NCI-H345 treated with DMSO at 0.1 percent for 48 hours (cell line): ENCODE results near the gene CREB3L1.
"Not testable (repeated sequence)": the region's sequence is repeated elsewhere in the genome, so short reads cannot be mapped to it uniquely, and the experiment has no call there.

Experiments
- DNase-seq: peaks from one replicate; lab custom pipeline; 2025; ENCODE audit not compliant: unreplicated experiment; lab: John Stamatoyannopoulos, UW

CREB3L1 gene

DNA sequence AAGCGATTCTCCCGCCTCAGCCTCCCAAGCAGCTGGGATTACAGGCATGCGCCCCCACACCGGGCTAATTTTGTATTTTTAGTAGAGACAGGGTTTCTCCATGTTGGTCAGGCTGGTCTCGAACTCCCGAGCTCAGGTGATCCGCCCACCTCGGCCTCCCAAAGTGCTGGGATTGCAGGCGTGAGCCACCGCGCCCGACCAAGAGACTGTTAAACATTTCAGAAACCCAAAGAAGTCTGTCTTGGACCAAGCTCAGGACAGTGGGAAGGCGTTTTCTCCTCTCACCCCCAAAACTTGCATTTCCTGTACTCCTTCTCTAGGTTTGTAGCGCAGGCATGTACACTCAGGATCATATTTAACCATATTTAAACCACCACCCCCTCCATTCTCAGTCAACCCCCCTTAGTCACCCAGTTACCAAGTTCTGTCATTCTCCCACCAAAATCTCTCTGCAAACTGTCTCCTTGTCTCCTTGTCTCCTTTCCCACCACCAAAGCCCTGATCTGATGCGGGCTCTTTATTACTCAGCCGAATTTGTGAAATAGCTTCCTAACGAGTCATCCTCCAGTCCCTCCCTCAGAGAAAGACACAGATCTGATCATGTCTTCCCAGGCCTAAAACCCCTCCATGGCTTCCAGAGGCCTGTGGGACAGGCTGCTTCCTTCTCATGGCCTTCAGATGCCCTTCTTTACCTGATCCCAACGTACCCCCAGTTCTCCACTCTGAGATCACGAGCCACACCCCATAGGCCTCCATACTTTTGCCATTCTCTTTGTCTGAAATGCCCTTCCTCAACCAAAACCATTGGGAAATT lies 29.0 kb upstream of the CREB3L1 start:
- DNase-seq = no peak

DNA sequence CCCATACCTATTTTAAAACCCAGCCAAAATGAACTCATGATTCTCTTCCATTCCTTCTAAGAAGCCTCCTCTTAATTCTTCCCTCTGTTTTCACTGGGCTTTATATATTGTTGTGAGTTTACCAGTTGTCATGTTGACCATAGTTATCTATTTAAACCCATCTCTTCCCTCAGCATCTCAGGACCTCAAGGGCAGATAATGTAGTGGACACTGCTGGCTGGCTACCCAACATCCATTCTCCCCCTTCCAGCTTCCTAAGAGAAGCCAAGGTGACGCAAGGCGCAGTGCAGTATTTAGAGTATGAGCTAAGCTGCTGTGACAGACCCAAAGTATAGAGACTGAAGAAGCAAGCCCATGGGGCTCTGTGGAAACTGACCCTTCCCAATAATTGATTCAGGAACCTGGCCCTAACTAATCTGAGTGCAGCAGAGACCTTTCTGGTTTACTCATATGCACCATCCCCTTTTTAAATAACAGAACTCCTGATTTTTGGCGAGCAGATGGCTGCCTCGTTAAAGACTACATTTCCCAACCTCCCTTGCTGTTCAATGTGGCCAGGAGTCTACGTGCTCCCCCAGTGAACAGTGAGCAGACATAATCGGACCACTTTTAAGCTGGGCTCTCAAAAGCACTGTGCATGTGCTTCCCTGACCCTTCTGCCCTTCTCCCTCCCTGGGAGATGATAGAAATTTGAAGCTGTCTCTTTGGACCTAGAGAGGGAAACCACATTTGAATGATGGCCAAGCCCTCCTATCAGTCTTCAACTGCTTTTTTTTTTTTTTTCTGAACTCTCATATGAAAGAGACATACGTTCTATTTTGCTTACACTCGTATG lies 28.1 kb upstream of the CREB3L1 start:
- DNase-seq = no peak

DNA sequence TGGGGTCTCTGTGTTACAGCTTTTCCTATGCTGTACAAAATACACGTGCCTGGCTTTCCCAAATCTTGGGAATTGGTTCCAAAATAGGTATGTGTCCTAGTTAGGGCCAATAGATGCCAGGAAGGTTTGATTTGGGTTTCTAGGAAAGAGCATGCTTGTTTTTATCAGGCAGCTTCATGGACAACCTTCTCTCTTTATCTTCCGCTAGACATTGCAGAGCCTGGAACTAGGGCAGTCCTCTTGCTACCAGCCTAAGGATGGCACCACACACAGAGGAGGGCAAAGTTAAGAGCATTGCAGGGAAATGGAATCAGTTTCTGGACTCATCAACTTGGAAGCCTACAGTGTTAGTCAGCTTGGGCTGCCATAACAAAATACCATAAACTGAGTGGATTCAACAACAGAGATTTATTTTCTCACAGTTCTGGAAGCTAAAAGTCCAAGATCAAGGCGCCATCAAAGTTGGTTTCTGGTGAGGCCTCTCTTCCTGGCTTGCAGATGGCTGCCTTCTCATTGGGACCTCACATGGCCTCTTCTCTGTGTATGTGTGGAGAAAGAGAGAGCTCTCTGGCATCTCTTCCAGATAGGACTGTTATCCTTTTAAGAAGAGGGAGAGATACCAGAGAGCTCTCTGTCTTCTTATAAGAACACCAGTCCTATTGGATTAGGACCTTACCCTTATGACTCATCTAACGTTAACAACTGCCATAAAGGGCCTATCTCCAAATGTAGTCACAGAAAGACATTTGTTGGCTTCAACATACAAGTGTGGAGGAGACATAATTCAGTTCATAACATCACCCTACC lies 27.3 kb upstream of the CREB3L1 start:
- no peak for DNase-seq

DNA sequence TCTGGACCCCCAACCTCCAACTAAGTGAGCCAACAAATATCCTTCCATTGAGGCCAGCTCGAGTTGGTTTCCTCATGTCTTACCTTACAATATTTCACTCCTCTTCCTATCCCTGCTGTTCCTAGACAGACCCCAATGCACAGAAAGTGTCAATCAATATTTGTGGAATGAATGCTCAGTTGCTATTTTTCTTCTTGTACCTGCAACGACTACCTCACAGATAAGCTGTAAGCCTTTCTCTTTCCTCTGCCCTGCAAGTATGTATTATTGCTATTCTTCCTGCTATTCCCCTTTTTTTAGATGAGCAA lies 26.8 kb upstream of the CREB3L1 start:
- no peak for DNase-seq

DNA sequence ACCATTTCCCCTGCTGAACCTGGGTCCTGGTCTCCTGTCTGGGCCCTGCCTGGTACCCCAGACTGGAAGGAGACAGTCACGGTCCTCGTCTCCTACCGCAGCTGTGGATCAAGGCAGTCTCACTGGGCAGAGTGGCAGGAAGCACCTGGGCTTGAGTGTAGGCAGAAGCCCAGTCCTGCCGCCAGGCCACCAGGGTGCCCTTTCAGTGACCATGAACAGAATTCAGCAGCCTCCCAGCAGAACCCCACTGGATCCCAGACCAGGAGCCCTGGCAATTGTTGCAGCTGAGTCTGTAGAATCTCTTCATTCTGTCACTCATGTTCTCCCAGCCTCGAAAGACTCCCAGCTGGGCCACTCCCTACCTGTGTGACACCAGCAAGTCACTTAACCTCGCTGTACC lies 25.5 kb upstream of the CREB3L1 start:
- no peak for DNase-seq

DNA sequence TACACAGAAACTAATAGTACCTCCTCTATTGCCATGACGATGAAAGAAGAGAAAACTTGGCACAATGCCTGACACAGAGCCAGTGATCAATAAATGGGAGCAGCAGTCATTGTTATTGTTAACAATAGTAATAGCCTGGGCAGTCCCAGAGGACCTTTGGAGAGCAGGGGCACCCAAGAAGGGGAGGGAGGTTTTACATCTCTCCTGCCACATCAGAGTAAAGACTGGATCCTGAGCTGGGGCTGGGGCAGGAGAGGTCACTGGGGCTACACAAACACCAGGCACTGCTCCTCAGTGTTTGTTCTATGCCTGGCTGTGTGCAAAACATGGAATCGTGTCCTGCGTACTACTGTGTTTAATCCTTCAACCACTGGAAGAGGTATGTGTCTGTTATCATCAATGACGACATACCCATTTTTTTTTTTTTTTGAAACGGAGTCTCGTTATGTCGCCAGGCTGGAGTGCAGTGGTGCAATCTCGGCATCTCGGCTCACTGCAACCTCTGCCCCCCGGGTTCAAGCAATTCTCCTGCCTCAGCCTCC lies 25.0 kb upstream of the CREB3L1 start:
- DNase-seq = peak; percentile 85

DNA sequence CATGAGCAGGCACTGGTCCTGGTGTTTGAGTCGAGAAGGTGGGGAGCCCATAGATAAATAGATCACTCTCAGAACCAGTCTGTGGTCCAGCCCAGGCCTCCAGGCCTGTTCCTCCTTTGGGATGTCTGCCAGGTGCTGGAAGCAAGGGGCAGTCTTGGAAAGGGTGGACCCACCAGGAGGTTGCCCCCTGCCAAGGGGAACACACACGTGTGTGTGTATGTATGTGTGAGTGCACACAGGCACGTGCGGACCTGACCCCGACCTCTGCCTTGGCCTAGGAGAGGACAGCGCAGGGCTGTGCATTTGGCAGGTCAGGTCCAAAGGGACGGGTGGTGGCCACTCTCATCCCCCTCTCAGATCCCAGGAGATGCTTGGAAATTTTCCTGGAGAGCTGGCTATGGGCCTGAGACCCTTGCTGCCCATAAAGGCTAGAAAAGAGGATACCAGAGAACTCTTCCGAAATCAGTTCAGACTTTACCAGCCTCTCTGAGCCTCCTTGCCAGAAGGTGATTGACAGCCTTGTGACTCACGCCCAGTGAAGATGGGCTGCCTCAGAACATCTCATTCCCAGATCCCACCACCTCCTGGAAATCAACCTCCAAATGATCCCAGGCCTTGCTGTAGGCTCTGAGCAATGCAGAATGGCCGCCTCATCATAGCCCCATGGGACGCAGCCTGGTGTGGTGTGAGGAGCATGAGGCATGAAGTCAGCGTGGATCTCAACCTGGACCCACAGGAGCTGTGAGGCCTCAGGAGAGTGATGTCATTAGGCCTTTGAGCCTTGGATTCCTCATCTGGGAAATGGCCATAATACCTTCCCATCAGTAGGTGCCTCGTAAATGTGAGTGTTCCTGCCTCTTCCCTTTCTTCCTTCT lies 24.0 kb upstream of the CREB3L1 start:
- no peak for DNase-seq

DNA sequence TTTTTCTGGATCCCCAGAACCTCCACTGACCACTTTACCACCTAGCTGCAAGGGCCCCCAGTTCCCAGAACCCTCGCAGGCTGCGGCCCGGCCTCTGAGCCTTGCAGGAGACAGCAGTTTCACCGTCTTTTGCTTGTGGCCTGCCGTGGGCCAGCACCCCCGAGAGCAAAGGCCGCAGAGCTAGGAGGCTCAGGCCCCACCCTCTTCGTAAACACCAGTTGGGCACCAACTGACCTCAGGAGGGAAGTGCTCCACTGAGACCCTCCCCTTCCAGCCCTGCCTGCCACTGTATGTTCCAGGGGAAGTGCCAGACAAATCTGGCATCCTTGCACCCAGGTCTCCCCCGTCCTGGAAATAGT lies 23.4 kb upstream of the CREB3L1 start:
- no peak for DNase-seq

DNA sequence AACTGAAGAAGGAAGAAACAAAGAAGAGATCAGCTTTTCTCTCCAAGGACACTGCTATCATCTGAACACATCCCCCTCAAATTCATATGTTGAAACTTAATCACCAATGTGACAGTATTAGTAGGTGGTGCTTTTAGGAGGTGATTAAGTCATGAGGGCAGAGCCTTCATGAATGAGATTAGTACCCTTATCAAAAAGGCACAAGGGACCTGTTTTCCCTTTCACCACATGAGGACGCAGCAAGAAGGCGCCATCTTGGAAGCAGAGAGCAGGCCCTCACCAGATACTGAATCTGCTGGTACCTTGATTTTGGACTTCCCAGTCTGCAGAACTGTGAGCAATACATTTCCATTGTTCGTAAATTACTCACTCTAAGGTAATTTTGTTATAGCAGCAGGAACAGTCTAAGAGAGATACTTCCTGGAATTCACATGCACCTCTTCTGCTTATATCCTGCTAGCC lies 20.9 kb upstream of the CREB3L1 start:
- DNase-seq = no peak

DNA sequence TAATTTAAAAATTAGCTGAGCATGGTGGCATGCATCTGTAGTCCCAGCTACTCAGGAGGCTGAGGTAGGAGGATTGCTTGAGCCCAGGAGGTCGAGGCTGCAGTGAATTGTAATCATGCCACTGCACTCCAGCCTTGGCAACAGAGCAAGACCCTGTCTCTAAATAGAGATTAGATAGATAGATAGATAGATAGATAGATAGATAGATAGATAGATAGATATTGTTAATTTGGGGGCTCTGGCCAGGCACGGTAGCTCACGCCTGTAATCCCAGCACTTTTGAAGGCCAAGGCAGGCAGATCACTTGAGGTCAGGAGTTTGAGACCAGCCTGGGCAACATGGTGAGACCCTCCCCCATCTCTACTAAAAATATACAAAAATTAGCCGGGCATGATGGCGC lies 18.1 kb upstream of the CREB3L1 start:
- DNase-seq = not testable (repeated sequence)

DNA sequence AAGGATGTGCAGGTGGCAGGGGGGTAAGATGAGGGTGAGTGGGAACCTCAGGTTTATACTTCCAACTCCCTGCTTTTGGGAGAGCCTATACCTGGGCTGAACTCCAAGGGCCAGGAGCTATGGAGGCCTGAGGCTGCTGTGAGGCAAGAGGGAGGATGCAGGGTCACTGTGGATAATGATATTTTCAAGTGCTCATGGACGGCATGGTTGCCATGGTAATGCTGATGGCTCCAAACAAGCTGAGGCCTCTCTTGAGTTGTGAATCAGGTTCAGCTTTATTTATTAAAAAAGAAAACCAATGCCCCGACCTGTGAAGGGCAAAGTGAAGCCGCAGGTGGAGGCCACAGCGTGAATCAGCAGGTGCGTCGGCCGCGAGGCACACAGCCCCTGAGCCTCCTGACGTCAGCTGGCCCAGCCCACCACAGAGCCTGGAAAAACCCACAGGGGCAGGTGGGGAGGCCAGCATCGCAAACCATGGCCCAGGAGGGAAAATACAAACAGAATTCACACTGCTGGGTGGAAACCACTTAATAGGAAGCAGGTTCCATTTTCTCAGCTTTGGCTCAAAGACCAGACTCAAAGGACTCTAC lies 17.4 kb upstream of the CREB3L1 start:
- DNase-seq = peak; percentile 31

DNA sequence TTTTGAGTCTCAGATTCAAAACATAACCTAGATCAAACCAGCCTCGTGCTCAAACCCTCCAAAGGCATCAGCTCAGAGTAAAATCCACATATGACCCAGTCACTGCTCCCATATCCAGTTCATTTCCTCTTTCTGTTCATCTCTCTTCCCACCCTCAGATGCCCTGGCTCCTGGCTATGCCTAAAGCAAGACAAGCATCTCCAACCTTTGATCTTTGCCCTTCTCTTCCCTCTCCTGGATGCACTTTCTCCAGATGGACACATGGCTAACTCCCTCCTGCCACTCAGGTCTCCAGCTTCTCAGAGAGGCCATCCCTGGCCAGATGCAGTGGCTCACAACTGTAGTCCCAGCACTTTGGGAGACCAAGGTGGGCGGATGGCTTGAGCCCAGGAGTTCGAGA lies 14.3 kb upstream of the CREB3L1 start:
- DNase-seq = no peak

DNA sequence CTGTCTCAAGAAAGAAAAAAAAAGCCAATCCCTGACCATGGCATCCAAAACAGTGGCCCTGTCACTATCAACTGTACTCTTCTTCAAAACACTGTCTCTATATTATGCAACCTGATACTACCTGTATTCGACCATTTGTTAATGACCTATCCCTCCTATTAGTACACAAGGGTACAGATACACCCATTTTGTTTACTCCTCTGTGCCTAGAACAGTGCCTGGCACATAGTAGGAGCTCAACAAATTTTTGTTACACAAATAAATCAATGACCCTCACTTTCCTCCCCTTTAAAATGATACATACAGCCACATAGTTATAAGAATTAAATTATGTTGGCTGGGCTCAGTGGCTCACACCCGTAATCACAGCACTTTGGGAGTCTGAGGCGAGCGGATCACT lies 13.4 kb upstream of the CREB3L1 start:
- no peak for DNase-seq

DNA sequence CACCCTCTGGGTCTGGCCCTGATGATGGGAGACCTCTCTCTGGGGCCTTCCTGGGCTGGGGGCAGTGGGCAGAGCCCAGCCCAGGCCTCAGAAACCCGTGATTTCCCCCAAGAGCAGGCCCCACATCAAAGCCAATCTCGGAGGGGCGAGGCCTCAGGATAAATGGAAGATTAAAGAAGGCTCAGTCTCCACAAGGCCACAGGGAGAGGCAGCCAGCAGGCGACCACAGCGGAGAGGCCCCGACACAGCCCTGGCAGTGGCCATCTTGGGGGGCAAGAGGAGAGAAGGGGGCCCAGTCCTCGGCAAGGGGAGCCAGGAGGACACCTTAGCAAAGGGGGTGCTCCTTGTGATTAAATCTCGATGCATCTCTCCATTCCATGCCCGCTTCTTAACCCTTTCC lies 12.5 kb upstream of the CREB3L1 start:
- no peak for DNase-seq

DNA sequence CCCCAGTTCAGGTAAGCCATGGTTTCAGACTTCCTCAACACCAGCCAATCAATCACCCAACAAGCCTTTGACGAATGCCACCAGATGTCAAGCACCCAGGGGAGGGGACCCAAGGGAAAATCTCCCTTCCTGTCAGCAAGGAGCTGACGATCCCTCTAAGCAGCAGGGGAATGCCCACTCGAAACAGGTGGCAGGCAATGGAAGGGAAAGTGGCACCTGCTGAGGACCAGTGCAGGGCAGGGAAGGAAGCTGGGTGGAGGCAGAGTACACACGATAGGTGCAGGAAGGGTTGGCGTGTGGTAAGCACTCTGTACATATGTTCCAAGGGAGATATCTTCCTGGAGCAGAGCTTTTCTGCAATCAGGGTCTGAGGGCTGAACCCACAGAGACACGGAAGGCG lies 11.7 kb upstream of the CREB3L1 start:
- DNase-seq = no peak

DNA sequence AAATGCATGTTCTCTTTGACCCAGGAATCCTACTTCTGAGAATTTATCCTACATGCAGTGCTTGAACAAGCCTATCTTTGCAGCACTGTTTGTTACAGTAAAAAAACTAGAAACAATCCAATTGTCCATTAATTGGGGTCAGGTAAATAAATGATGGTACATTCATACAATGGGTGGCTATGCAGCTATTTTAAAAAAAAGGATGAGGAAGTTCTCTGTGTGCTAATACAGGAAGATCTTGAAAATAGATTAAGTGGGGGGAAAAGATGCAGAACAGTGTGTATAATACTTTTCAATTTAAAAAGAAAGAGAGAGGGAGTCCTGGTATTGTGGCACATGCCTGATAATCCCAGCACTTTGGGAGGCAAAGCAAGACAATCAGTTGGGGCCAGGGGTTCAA lies 9.5 kb upstream of the CREB3L1 start:
- no peak for DNase-seq

DNA sequence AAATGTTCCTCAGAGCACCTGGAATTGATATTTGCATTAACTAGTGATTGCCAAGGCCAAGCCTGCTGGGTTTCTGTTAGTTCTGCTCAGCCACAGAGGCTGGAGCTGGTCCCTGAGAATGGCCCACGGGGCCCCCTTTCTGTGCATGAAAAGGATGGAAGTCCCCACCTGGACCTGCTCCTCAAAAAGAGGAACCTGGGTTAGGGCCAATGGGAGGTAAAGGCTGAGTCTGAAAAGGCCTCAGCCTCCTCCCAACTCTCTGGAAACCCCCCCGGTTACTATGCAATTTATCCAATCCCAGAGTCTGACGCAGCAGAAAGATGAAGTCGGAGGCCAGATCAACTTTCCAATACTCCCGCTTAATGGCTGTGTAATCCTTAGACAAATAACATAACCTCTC lies 6.8 kb upstream of the CREB3L1 start:
- no peak for DNase-seq

DNA sequence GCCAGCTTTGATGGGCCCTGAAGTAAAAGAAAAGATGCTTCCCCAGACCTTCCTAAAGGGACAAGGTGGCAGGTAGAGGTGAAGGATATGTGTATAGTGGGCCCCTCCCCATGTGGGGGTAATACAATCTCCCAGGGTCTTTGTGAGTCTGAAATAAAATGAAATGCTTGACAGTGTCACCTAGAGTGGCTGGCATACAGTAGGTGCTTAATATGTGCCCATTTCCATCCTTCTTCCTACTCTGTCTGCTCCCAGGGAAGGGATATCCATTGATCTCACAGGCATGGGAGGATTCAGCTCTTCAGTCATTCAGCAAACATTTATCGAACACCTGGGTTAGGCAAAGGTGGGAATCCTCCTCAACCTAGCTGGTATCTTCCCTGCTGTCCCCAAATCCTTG lies 6.1 kb upstream of the CREB3L1 start:
- DNase-seq = no peak

DNA sequence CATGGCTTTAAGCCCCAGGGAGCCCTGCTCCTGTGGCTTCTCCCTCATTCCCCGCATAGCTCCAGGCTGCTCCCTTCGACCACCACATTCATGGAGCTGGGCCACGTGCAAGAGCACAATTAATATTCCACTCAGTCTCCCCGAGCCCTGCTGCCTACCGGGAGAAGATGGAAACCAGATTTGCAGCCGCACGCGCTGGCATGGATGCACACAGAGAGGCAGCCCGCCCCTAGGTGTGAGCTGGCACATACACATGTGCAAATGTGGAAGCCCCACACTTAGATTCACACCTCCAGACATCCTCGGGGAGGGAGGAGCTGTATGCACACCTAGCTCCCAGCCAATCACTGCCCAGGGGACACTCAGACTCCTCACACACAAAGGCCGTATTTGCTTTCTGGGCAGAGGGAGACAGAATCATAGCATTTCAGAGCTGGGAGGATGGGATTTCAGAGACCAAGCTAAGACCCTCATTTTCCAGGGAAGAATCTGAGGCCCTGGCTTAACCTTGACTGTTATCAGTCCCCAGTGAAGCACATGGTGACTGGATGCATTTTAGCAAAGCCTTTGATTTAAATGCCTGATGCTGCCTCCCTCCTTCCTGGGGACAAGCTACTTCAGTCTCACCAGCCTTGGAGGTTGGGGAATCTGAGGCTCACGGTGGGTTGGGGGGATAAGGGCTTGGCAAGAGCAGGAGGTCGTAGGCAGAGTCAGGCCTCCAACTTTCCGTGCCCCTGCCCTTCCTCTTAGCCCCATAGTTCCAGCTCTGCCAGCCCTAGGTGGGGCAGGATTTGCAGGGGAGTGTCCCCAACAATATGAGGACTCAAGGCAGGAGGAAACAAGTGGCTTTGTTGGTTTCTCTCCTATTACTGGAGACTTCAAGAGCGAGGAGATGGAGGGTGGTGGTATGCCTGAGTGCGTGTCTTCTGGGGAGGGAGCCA lies 5.3 kb upstream of the CREB3L1 start:
- DNase-seq = no peak
